B cell (primary cell): ENCODE measurements around the gene DCLK1. TPM values are rescaled to one million over a fixed set of nuclear protein-coding genes. Genes with fewer than 3 reads are reported as not detected.

Experiments used
- ATAC-seq: fragments of 200-7000 bp; cut with Tn5 transposase; one replicate; pipeline ENCODE4 v1.10.0; 2021; ENCODE audit warnings: low read depth, mild to moderate bottlenecking, moderate number of reproducible peaks, moderate library complexity
- CTCF ChIA-PET: fragments of 350-600 bp; sonication (Branson Sonifier 250); formaldehyde crosslinking; loops from one replicate; lab custom pipeline; 2021; ENCODE audit warnings: antibody characterized with exemption, inconsistent platforms; lab: Charles Lee
- POLR2A ChIA-PET: fragments of 350-600 bp; sonication (Branson Sonifier 250); formaldehyde crosslinking; loops from one replicate; lab custom pipeline; 2021; ENCODE audit warnings: antibody characterized with exemption; lab: Charles Lee
- DNase-seq: peaks from one replicate; pipeline ENCODE4 v3.0.0; 2013
- H2AFZ ChIP-seq: 2 replicates; pipeline ENCODE4 v1.6.1; 2012; ENCODE audit warnings: mild to moderate bottlenecking, low read depth, low read length; ENCODE audit not compliant: insufficient read depth, poor library complexity, severe bottlenecking
- H3K27ac ChIP-seq, 2 donors: 1 replicate in 1 of 2; 2 replicates in 1 of 2; pipeline ENCODE4 v1.5.1; 2012 to 2013; ENCODE audit warnings: low read length in 2 of 2, mild to moderate bottlenecking in 2 of 2, moderate library complexity in 1 of 2
- H3K27me3 ChIP-seq, 4 experiments: fragments of 200-600 bp in 1 of 4; sonication (generic) in 1 of 4; replicated peaks in 1 of 4; 1 replicate in 2 of 4; 2 replicates in 2 of 4; pipeline versions ENCODE4 v1.6.1 to v1.7.0; 2013 to 2016; ENCODE audit warnings: low read length in 3 of 4, mild to moderate bottlenecking in 2 of 4, mixed read lengths in 1 of 4, moderate library complexity in 1 of 4; ENCODE audit not compliant: insufficient read depth in 4 of 4, control insufficient read depth in 3 of 4; ENCODE audit errors: control extremely low read depth in 1 of 4
- H3K36me3 ChIP-seq, 2 experiments: replicated peaks in 1 of 2; 1 replicate in 1 of 2; 2 replicates in 1 of 2; pipeline versions ENCODE4 v1.6.1 to v1.7.1; 2013; ENCODE audit warnings: low read length in 1 of 2; ENCODE audit not compliant: insufficient read depth in 2 of 2, control insufficient read depth in 1 of 2; ENCODE audit errors: control extremely low read depth in 1 of 2, extremely low read depth in 1 of 2
- H3K4me1 ChIP-seq, 2 donors: fragments of 200-600 bp in 1 of 2; sonication (generic) in 1 of 2; 1 replicate in 1 of 2; 2 replicates in 1 of 2; pipeline versions ENCODE4 v1.5.1 to v1.6.1; 2013 to 2017; ENCODE audit warnings: low read length in 2 of 2; ENCODE audit not compliant: control insufficient read depth in 2 of 2, insufficient read depth in 2 of 2
- H3K4me2 ChIP-seq: replicated peaks from 2 replicates; pipeline ENCODE3; 2012; ENCODE audit warnings: mild to moderate bottlenecking, low read depth, low read length; ENCODE audit not compliant: poor library complexity, severe bottlenecking
- H3K4me3 ChIP-seq, 5 experiments: fragments of 200-600 bp in 1 of 5; sonication (generic) in 1 of 5; 1 replicate in 3 of 5; 2 replicates in 2 of 5; pipeline versions ENCODE4 v1.5.1 to v1.7.0; 2011 to 2016; ENCODE audit warnings: low read length in 4 of 5, mild to moderate bottlenecking in 4 of 5, low read depth in 2 of 5, control low read depth in 1 of 5, moderate library complexity in 1 of 5; ENCODE audit not compliant: insufficient read depth in 1 of 5; ENCODE audit errors: control extremely low read depth in 1 of 5, extremely low read depth in 1 of 5
- H3K79me2 ChIP-seq: fragments of 200-600 bp; sonication (generic); one replicate; pipeline ENCODE4 v1.6.0; 2016; ENCODE audit warnings: low read length; ENCODE audit not compliant: control insufficient read depth, insufficient read depth
- H3K9ac ChIP-seq: fragments of 200-600 bp; sonication (generic); 2 replicates; pipeline ENCODE4 v1.6.1; 2017; ENCODE audit warnings: mild to moderate bottlenecking, low read length, moderate library complexity
- H3K9me3 ChIP-seq, 3 donors: one replicate each; pipeline versions ENCODE4 v1.6.1 to v1.7.1; 2013; ENCODE audit warnings: low read length in 2 of 3; ENCODE audit not compliant: control insufficient read depth in 2 of 3, insufficient read depth in 1 of 3; ENCODE audit errors: control extremely low read depth in 1 of 3
- H4K20me1 ChIP-seq: 2 replicates; pipeline ENCODE4 v1.6.0; 2012; ENCODE audit warnings: mild to moderate bottlenecking, low read length; ENCODE audit not compliant: insufficient read depth, control insufficient read depth, poor library complexity, severe bottlenecking
- H3K27ac Mint-ChIP-seq: one replicate; pipeline ENCODE4 v1.8.0; 2021; ENCODE audit warnings: mixed read lengths
- H3K27me3 Mint-ChIP-seq: one replicate; pipeline ENCODE4 v1.8.0; 2021; ENCODE audit warnings: mixed read lengths
- H3K4me1 Mint-ChIP-seq: one replicate; pipeline ENCODE4 v1.8.0; 2021; ENCODE audit warnings: mixed read lengths
- H3K4me3 Mint-ChIP-seq: one replicate; pipeline ENCODE4 v1.8.0; 2021; ENCODE audit warnings: mixed read lengths
- H3K9me3 Mint-ChIP-seq: one replicate; pipeline ENCODE4 v1.8.0; 2022; ENCODE audit warnings: mixed read lengths; ENCODE audit not compliant: insufficient read depth
- CTCF ChIP-seq: fragments of 200-600 bp; IDR thresholded peaks from one replicate; pipeline ENCODE4 v1.8.0; 2022; ENCODE audit warnings: antibody characterized with exemption, mild to moderate bottlenecking
- EZH2 ChIP-seq: IDR thresholded peaks from 2 replicates; pipeline ENCODE4 v1.6.1; 2012; ENCODE audit warnings: borderline replicate concordance, low read depth, mild to moderate bottlenecking, moderate library complexity, low read length; ENCODE audit not compliant: insufficient read depth, poor library complexity, severe bottlenecking
- WGBS: methylation state at CpG from one replicate; pipeline ENCODE4 v1.1.5; 2013; ENCODE audit warnings: missing lambda C conversion rate; ENCODE audit not compliant: insufficient coverage; 5-methylcytosine and 5-hydroxymethylcytosine counted together
- intact Hi-C: fragments of 100-400 bp; cut with micrococcal nuclease; formaldehyde crosslinking; loops from one replicate; pipeline ENCODE4 v1.10.0; 2022
- polyA plus RNA-seq: library from polyadenylated mRNA; depleted of rRNA; stranded (reverse); fragments of >200 nt; gene quantifications from 2 replicates; pipeline ENCODE4 v1.2.3, GENCODE V29; 2012
- total RNA-seq, 2 donors: library from RNA; stranded (reverse); fragments of 120-200 nt in 1 of 2; gene quantifications; 1 replicate in 1 of 2; 2 replicates in 1 of 2; pipeline versions ENCODE4 v1.2.3 to v1.2.4, GENCODE V29; 2013 to 2022

Gene DCLK1
- total and polyA plus RNA-seq, 2 donors (not counting 1 experiment from before 2014, with no cell fraction given), result not detected

GRCh38 chr13:36028359-36029025, 102.7 kb downstream of the DCLK1 start:
- H3K4me1 ChIP-seq, result no peaks in the 10 kb centered on the region
- intact Hi-C loops, result no loop called here
- H3K9me3 Mint-ChIP-seq, result peaks cover 2% of the 10 kb centered on the region
- H3K79me2 ChIP-seq, result no peaks in the 10 kb centered on the region
- TF ChIP-seq CTCF (no peak), EZH2 (no peak)
- H3K27me3 ChIP-seq, result no peaks in the 10 kb centered on the region
- CTCF ChIA-PET, result no interaction called here
- H3K27ac Mint-ChIP-seq, result no peak overlapping the region
- no peaks in the 10 kb centered on the region for H3K4me1 Mint-ChIP-seq
- H3K9me3 ChIP-seq, result peaks cover 0 to 3% (median 0%) of the 10 kb centered on the region in 3 donors
- no peak overlapping the region for H2AFZ ChIP-seq
- no peaks in the 10 kb centered on the region for H3K36me3 ChIP-seq
- no peaks in the 10 kb centered on the region for H3K27me3 Mint-ChIP-seq
- H3K4me3 ChIP-seq, result no peak overlapping the region
- no peak overlapping the region for H3K9ac ChIP-seq
- no peak overlapping the region for H3K27ac ChIP-seq
- H3K4me3 Mint-ChIP-seq, result no peak overlapping the region
- no peaks in the 10 kb centered on the region for H4K20me1 ChIP-seq
- WGBS, result 74% methylated on average over 3 of the region's 6 CpGs
- H3K4me2 ChIP-seq, result no peak overlapping the region
- DNase-seq (no peak), ATAC-seq (no peak)
- POLR2A ChIA-PET, result no interaction called here

GRCh38 chr13:36026531-36026930, 104.7 kb downstream of the DCLK1 start:
- no peaks in the 10 kb centered on the region for H3K36me3 ChIP-seq
- H2AFZ ChIP-seq, result no peak overlapping the region
- H3K4me2 ChIP-seq, result no peak overlapping the region
- intact Hi-C loops, result no loop called here
- Mint-ChIP-seq H3K9me3 (peaks cover 8% of the 10 kb centered on the region), H3K27me3 (no peaks in the 10 kb centered on the region), H3K27ac (no peak overlapping the region), H3K4me3 (no peak overlapping the region), H3K4me1 (no peaks in the 10 kb centered on the region)
- H3K9me3 ChIP-seq, result peaks cover 0 to 3% (median 1%) of the 10 kb centered on the region in 3 donors
- H3K79me2 ChIP-seq, result no peaks in the 10 kb centered on the region
- no peak overlapping the region for H3K4me3 ChIP-seq
- CTCF ChIA-PET, result no interaction called here
- ATAC-seq (no peak), DNase-seq (no peak)
- no peak overlapping the region for H3K9ac ChIP-seq
- H3K4me1 ChIP-seq, result no peaks in the 10 kb centered on the region
- H3K27me3 ChIP-seq, result no peaks in the 10 kb centered on the region
- no peaks in the 10 kb centered on the region for H4K20me1 ChIP-seq
- WGBS, result no CpG with 5 or more reads among the region's 2 CpGs
- TF ChIP-seq CTCF (no peak), EZH2 (no peak)
- POLR2A ChIA-PET, result no interaction called here
- H3K27ac ChIP-seq, result no peak overlapping the region
